A549 (cell line): ENCODE results near the gene XBP1. TPM values are rescaled to one million over a fixed set of nuclear protein-coding genes. Genes with fewer than 3 reads are reported as not detected.

Experiments
- ATAC-seq, 2 experiments: fragments of 200-7000 bp in 1 of 2; fragments of >200 bp in 1 of 2; cut with Nextera tagmentation in 1 of 2; cut with Tn5 transposase in 1 of 2; 3 replicates each; pipeline versions ENCODE4 v1.8.0 to v1.9.1; 2018 to 2020; ENCODE audit warnings: mild to moderate bottlenecking in 1 of 2, moderate library complexity in 1 of 2
- CTCF ChIA-PET: fragments of 300-600 bp; sonication (Branson Sonifier 250); formaldehyde crosslinking; extraction: SDS; loops from one replicate; lab custom pipeline; 2021; ENCODE audit warnings: antibody characterized with exemption, inconsistent platforms; lab: Yijun Ruan, JAX
- POLR2A ChIA-PET: fragments of 350-600 bp; formaldehyde crosslinking; extraction: SDS; loops from one replicate; lab custom pipeline; 2021; ENCODE audit warnings: antibody characterized with exemption, inconsistent platforms; lab: Yijun Ruan, JAX
- DNase-seq, 2 experiments: peaks; one replicate each; pipeline versions ENCODE4 v3.0.0 to v3.0.0-alpha.2; 2011 to 2016; ENCODE audit warnings: low read depth in 1 of 2, low spot score in 1 of 2
- FAIRE-seq: peaks from 2 replicates; lab custom pipeline; 2011; peaks lifted over from hg19 to GRCh38; lab: Jason Lieb, UNC
- H3K27ac ChIP-seq, 2 experiments: fragments of >200 bp; sonication (Bioruptor Twin); formaldehyde crosslinking; 3 replicates each; pipeline ENCODE4 v1.5.1; 2016 to 2017
- H3K4me1 ChIP-seq: fragments of >200 bp; sonication (Bioruptor Twin); formaldehyde crosslinking; 3 replicates; pipeline ENCODE4 v1.6.1; 2016
- H3K4me2 ChIP-seq: fragments of >200 bp; sonication (Bioruptor Twin); formaldehyde crosslinking; 3 replicates; pipeline ENCODE4 v1.6.1; 2016
- H3K4me3 ChIP-seq: fragments of >200 bp; sonication (Bioruptor Twin); formaldehyde crosslinking; 3 replicates; pipeline ENCODE4 v1.5.1; 2016
- H3K9me3 ChIP-seq: fragments of >200 bp; sonication (Bioruptor Twin); formaldehyde crosslinking; 3 replicates; pipeline ENCODE4 v1.6.1; 2016
- BCL3 ChIP-seq: fragments of >200 bp; sonication (Bioruptor Twin); formaldehyde crosslinking; IDR thresholded peaks from 3 replicates; pipeline ENCODE4 v1.6.1; 2016
- CBX8 ChIP-seq: fragments of 200-600 bp; sonication (generic); IDR thresholded peaks from 2 replicates; pipeline ENCODE4 v1.6.1; 2016
- CTCF ChIP-seq: fragments of >200 bp; sonication (Bioruptor Twin); formaldehyde crosslinking; IDR thresholded peaks from 3 replicates; pipeline ENCODE4 v1.5.1; 2016
- EHMT2 ChIP-seq: fragments of 200-600 bp; sonication (generic); IDR thresholded peaks from 2 replicates; pipeline ENCODE4 v1.6.1; 2016; ENCODE audit warnings: antibody characterized with exemption, low read depth, mild to moderate bottlenecking, moderate library complexity
- ESRRA ChIP-seq: fragments of 150-350 bp; IDR thresholded peaks from 2 replicates; pipeline ENCODE4 v1.6.1; 2014; ENCODE audit warnings: mild to moderate bottlenecking, low read length, borderline replicate concordance
- HDAC2 ChIP-seq: fragments of 200-600 bp; sonication (generic); IDR thresholded peaks from 2 replicates; pipeline ENCODE4 v1.6.1; 2016
- HES2 ChIP-seq: fragments of >200 bp; sonication (Bioruptor Twin); formaldehyde crosslinking; IDR thresholded peaks from 2 replicates; pipeline ENCODE4 v1.6.1; 2016
- HEYL ChIP-seq: fragments of 250-450 bp; sonication (Bioruptor Pico); IDR thresholded peaks from 2 replicates; pipeline ENCODE4 v1.8.0; 2021; ENCODE audit warnings: mild to moderate bottlenecking, moderate library complexity
- JUN ChIP-seq, 2 experiments: fragments of >200 bp; sonication (Bioruptor Twin); formaldehyde crosslinking; IDR thresholded peaks; 2 replicates in 1 of 2; 3 replicates in 1 of 2; pipeline ENCODE4 v1.6.1; 2016 to 2017
- JUNB ChIP-seq: fragments of >200 bp; sonication (Bioruptor Twin); formaldehyde crosslinking; IDR thresholded peaks from 2 replicates; pipeline ENCODE4 v1.6.1; 2016
- KDM1A ChIP-seq: fragments of 200-600 bp; sonication (generic); IDR thresholded peaks from 2 replicates; pipeline ENCODE4 v1.6.1; 2016; ENCODE audit warnings: low read depth, mild to moderate bottlenecking
- MAX ChIP-seq: IDR thresholded peaks from 2 replicates; pipeline ENCODE4 v1.6.1; 2012
- MAZ ChIP-seq: fragments of 150-350 bp; IDR thresholded peaks from 2 replicates; pipeline ENCODE4 v1.6.1; 2014; ENCODE audit warnings: antibody characterized with exemption, low read depth, low read length, borderline replicate concordance
- NR3C1 ChIP-seq: fragments of >200 bp; sonication (Bioruptor Twin); formaldehyde crosslinking; IDR thresholded peaks from 3 replicates; pipeline ENCODE4 v1.6.1; 2017
- PBX3 ChIP-seq: IDR thresholded peaks from 2 replicates; pipeline ENCODE4 v1.6.1; 2012
- POLR2A ChIP-seq: IDR thresholded peaks from 2 replicates; pipeline ENCODE4 v1.6.1; 2012; ENCODE audit warnings: mild to moderate bottlenecking, low read length
- RARB ChIP-seq: fragments of 250-450 bp; sonication (Bioruptor Pico); IDR thresholded peaks from 2 replicates; pipeline ENCODE4 v1.8.0; 2021; ENCODE audit warnings: mild to moderate bottlenecking, moderate library complexity
- RNF2 ChIP-seq: fragments of 200-600 bp; sonication (generic); IDR thresholded peaks from 2 replicates; pipeline ENCODE4 v1.6.1; 2016; ENCODE audit warnings: low read depth, mild to moderate bottlenecking, antibody characterized with exemption, moderate library complexity, borderline replicate concordance
- SMC3 ChIP-seq: fragments of >200 bp; sonication (Bioruptor Twin); formaldehyde crosslinking; IDR thresholded peaks from 3 replicates; pipeline ENCODE4 v1.6.1; 2018; ENCODE audit warnings: inconsistent platforms
- TFCP2L1 ChIP-seq: fragments of 250-450 bp; sonication (Bioruptor Pico); IDR thresholded peaks from 2 replicates; pipeline ENCODE4 v1.5.0; 2021; ENCODE audit warnings: mild to moderate bottlenecking
- TP53 ChIP-seq: fragments of 250-450 bp; sonication (Bioruptor Pico); IDR thresholded peaks from 2 replicates; pipeline ENCODE4 v1.5.0; 2021; ENCODE audit warnings: mild to moderate bottlenecking, moderate library complexity
- USF2 ChIP-seq: fragments of 450-650 bp; IDR thresholded peaks from 2 replicates; pipeline ENCODE4 v1.6.1; 2014; ENCODE audit warnings: antibody characterized with exemption
- ZC3H11A ChIP-seq: fragments of 450-650 bp; IDR thresholded peaks from 2 replicates; pipeline ENCODE4 v1.6.1; 2014; ENCODE audit warnings: antibody characterized with exemption, mild to moderate bottlenecking
- WGBS: methylation state at CpG from one replicate; pipeline ENCODE4 v1.1.6; 2017; ENCODE audit errors: missing lambda C conversion rate; 5-methylcytosine and 5-hydroxymethylcytosine counted together
- polyA plus RNA-seq, 4 experiments: library from polyadenylated mRNA; depleted of rRNA in 3 of 4; stranded (reverse); fragments of >200 nt; fragmentation: RNase III in 1 of 4; extraction: RNeasy Plus Mini Kit Qiagen cat#74134 plus additional on column Dnase treatment in 1 of 4; gene quantifications; 2 replicates in 3 of 4; 3 replicates in 1 of 4; pipeline ENCODE4 v1.2.3, GENCODE V29; 2011 to 2017

The XBP1 gene
- polyA plus RNA-seq, 2 of the 4 experiments (the other 2 are of a cell fraction), result 34.1 to 172 TPM

GRCh38 chr22:28791841-28792490 lies 8.4 kb downstream of the XBP1 start (continued):
- TF ChIP-seq CBX8 (no peak), RARB (no peak)

GRCh38 chr22:28791124-28791523 lies 9.2 kb downstream of the XBP1 start:
- Histone ChIP-seq H3K4me1 (peaks cover 15% of the 10 kb centered on the region; the same call in 2 of the 3 replicates), H3K9me3 (no peaks in the 10 kb centered on the region), H3K4me3 (no peak overlapping the region), H3K27ac (no peak overlapping the region), H3K4me2 (no peak overlapping the region)
- WGBS, result 94% methylated on average over 5 of the region's 5 CpGs
- ATAC-seq, result no peak
- no peak for DNase-seq
- CTCF ChIA-PET, result interaction anchor here (0.6 to 1.1 kb wide), 3 partner anchors 19 to 109 kb away, joined by 3 read pairs; partner anchors contain the start of gene CCDC117
- POLR2A ChIA-PET, result interaction anchor here (1.3 kb wide), 1 partner anchor 9 kb away, joined by 5 read pairs; the partner anchor contains the start of gene XBP1
- no peak for FAIRE-seq
- TF ChIP-seq MAZ (no peak), TP53 (CRISPR knock-in tag) (no peak), KDM1A (no peak), HDAC2 (no peak), SMC3 (no peak), ESRRA (no peak), MAX (no peak), NR3C1 (no peak), EHMT2 (no peak), CTCF (no peak), HEYL (no peak), TFCP2L1 (CRISPR knock-in tag) (no peak)

- no peak for TF ChIP-seq CBX8
- TF ChIP-seq JUN (IDR thresholded peaks at IDR 0.05), result no peak
- TF ChIP-seq BCL3, result no peak
- TF ChIP-seq JUNB, result no peak
- TF ChIP-seq EHMT2, result no peak
- no peak for TF ChIP-seq ZC3H11A
- no peak for TF ChIP-seq RARB
- no peak for TF ChIP-seq PBX3
- TF ChIP-seq TFCP2L1 (CRISPR knock-in tag), result no peak
- TF ChIP-seq HES2, result no peak
- TF ChIP-seq CTCF, result no peak
- TF ChIP-seq RNF2, result no peak
- TF ChIP-seq POLR2A, result no peak
- no peak for TF ChIP-seq USF2
- TF ChIP-seq, all 56 proteins: peak for 0
- ChIA-PET CTCF (interaction anchor here (0.5 to 3.5 kb wide), 2 partner anchors 16 kb away, joined by 3 to 17 read pairs; partner anchors contain the start of gene CCDC117), POLR2A (interaction anchor here (0.7 to 1.2 kb wide), 2 partner anchors 11 to 21 kb away, joined by 3 to 8 read pairs; no protein-coding TSS in a partner anchor)
- Histone ChIP-seq H3K9me3 (no peaks in the 10 kb centered on the region), H3K27ac (no peak overlapping the region), H3K4me2 (no peak overlapping the region), H3K4me3 (no peak overlapping the region), H3K4me1 (peaks cover 12% of the 10 kb centered on the region)
- ATAC-seq, result no peak
- no peak for FAIRE-seq
- DNase-seq, result no peak
- WGBS, result 91% methylated on average over 3 of the region's 3 CpGs
Observed at GRCh38 chr22:28788601-28789000, 11.8 kb downstream of the XBP1 start.
